Keratinocyte (primary cell): ENCODE results near the gene SPTSSA. TPM values are rescaled to one million over a fixed set of nuclear protein-coding genes. Genes with fewer than 3 reads are reported as not detected.

Experiments used
- DNase-seq: peaks from one replicate; pipeline ENCODE4 v3.0.0-alpha.2; 2011; ENCODE audit warnings: low read depth, missing footprints, low spot score
- FAIRE-seq: peaks from 2 replicates; lab custom pipeline; 2011; peaks lifted over from hg19 to GRCh38; lab: Jason Lieb, UNC
- H2AFZ ChIP-seq: 2 replicates; pipeline ENCODE4 v1.6.0; 2012; ENCODE audit warnings: low read length, control low read depth, inconsistent platforms; ENCODE audit not compliant: control insufficient read depth
- H3K27ac ChIP-seq: 2 replicates; pipeline ENCODE4 v1.5.1; 2011; ENCODE audit warnings: low read length; ENCODE audit not compliant: control insufficient read depth, insufficient read depth
- H3K27me3 ChIP-seq: 3 replicates; pipeline ENCODE4 v1.6.0; 2011; ENCODE audit warnings: low read length; ENCODE audit not compliant: control insufficient read depth, insufficient read depth; ENCODE audit errors: extremely low read depth
- H3K36me3 ChIP-seq, 2 experiments: 2 replicates in 1 of 2; 3 replicates in 1 of 2; pipeline ENCODE4 v1.5.1; 2011; ENCODE audit warnings: low read length in 2 of 2, mild to moderate bottlenecking in 1 of 2; ENCODE audit not compliant: control insufficient read depth in 2 of 2, insufficient read depth in 2 of 2; ENCODE audit errors: extremely low read depth in 1 of 2
- H3K4me1 ChIP-seq: 3 replicates; pipeline ENCODE4 v1.5.1; 2011; ENCODE audit warnings: low read length; ENCODE audit not compliant: control insufficient read depth, insufficient read depth; ENCODE audit errors: extremely low read depth
- H3K4me2 ChIP-seq: 3 replicates; pipeline ENCODE4 v1.6.0; 2011; ENCODE audit warnings: low read depth, low read length; ENCODE audit not compliant: control insufficient read depth, insufficient read depth; ENCODE audit errors: extremely low read depth
- H3K4me3 ChIP-seq, 3 experiments: fragments of 200-600 bp in 1 of 3; sonication (generic) in 1 of 3; 2 replicates in 2 of 3; 3 replicates in 1 of 3; pipeline ENCODE4 v1.5.1; 2011 to 2016; ENCODE audit warnings: low read length in 3 of 3, mild to moderate bottlenecking in 3 of 3, control low read depth in 2 of 3, inconsistent platforms in 1 of 3, low read depth in 1 of 3, mixed read lengths in 1 of 3, mixed run types in 1 of 3, moderate library complexity in 1 of 3; ENCODE audit not compliant: control insufficient read depth in 2 of 3, insufficient read depth in 2 of 3; ENCODE audit errors: extremely low read depth in 1 of 3
- H3K79me2 ChIP-seq: 2 replicates; pipeline ENCODE4 v1.6.0; 2012; ENCODE audit warnings: low read length; ENCODE audit not compliant: control insufficient read depth, insufficient read depth
- H3K9ac ChIP-seq: 3 replicates; pipeline ENCODE4 v1.6.0; 2011; ENCODE audit warnings: low read length; ENCODE audit not compliant: control insufficient read depth, insufficient read depth; ENCODE audit errors: extremely low read depth
- H3K9me1 ChIP-seq: 3 replicates; pipeline ENCODE4 v1.6.0; 2011; ENCODE audit warnings: low read length; ENCODE audit not compliant: control insufficient read depth, insufficient read depth; ENCODE audit errors: extremely low read depth
- H3K9me3 ChIP-seq: 2 replicates; pipeline ENCODE4 v1.5.1; 2012; ENCODE audit warnings: low read depth, low read length; ENCODE audit not compliant: control insufficient read depth
- H4K20me1 ChIP-seq: 3 replicates; pipeline ENCODE4 v1.6.0; 2011; ENCODE audit warnings: low read length; ENCODE audit not compliant: control insufficient read depth, insufficient read depth; ENCODE audit errors: extremely low read depth
- EZH2 ChIP-seq: IDR thresholded peaks from one replicate; pipeline ENCODE4 v1.6.1; 2012; ENCODE audit warnings: inconsistent platforms, mild to moderate bottlenecking, low read length, moderate library complexity
- dilution Hi-C: fragments of 300-500 bp; cut with MboI; formaldehyde crosslinking; loops from one replicate; pipeline ENCODE4 v1.7.0; 2020; ENCODE audit warnings: low sequenced_read_pairs; ENCODE audit not compliant: extremely low pct_ligation_motif_present
- polyA plus RNA-seq, 5 experiments: library from polyadenylated mRNA; depleted of rRNA in 3 of 5; stranded (reverse) in 3 of 5; stranded (forward) in 1 of 5; unstranded in 1 of 5; fragments of >200 nt; gene quantifications; 1 replicate in 1 of 5; 2 replicates in 3 of 5; 3 replicates in 1 of 5; pipeline versions ENCODE4 v1.2.1 to v1.2.3, GENCODE V29; 2011 to 2012; ENCODE audit warnings: missing spikeins in 2 of 5, low read depth in 1 of 5, low replicate concordance in 1 of 5
- TF ChIP-seq, protein P1 (sequence below), 3 experiments: IDR thresholded peaks in 1 of 3; conservative IDR thresholded peaks in 1 of 3; optimal IDR thresholded peaks in 1 of 3; 2 replicates in 2 of 3; 3 replicates in 1 of 3; pipeline versions ENCODE3 to v1.5.1; 2011; ENCODE audit warnings: low read length in 3 of 3, mild to moderate bottlenecking in 3 of 3, moderate library complexity in 2 of 3, control low read depth in 1 of 3, inconsistent platforms in 1 of 3; ENCODE audit not compliant: insufficient read depth in 2 of 3; ENCODE audit errors: extremely low read depth in 1 of 3

Gene SPTSSA
- polyA plus RNA-seq, 1 donor (not counting 4 experiments of a cell fraction or from before 2014, with no cell fraction given), result 43.9 TPM

- no peak overlapping the region for H3K9ac ChIP-seq
- dilution Hi-C loops, result no loop called here
- no peak for TF ChIP-seq EZH2
- TF ChIP-seq, protein P1, sequence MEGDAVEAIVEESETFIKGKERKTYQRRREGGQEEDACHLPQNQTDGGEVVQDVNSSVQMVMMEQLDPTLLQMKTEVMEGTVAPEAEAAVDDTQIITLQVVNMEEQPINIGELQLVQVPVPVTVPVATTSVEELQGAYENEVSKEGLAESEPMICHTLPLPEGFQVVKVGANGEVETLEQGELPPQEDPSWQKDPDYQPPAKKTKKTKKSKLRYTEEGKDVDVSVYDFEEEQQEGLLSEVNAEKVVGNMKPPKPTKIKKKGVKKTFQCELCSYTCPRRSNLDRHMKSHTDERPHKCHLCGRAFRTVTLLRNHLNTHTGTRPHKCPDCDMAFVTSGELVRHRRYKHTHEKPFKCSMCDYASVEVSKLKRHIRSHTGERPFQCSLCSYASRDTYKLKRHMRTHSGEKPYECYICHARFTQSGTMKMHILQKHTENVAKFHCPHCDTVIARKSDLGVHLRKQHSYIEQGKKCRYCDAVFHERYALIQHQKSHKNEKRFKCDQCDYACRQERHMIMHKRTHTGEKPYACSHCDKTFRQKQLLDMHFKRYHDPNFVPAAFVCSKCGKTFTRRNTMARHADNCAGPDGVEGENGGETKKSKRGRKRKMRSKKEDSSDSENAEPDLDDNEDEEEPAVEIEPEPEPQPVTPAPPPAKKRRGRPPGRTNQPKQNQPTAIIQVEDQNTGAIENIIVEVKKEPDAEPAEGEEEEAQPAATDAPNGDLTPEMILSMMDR (optimal IDR thresholded peaks at IDR 0.05 in 1 of 3, IDR thresholded peaks at IDR 0.05 in 1 of 3, conservative IDR thresholded peaks at IDR 0.05 in 1 of 3; ENCODE audit: extremely low read depth in 1 of 3, insufficient read depth in 2 of 3, low read length in 3 of 3), result no peak
- peaks cover 16% of the 10 kb centered on the region for H3K4me1 ChIP-seq
- H3K27ac ChIP-seq, result no peak overlapping the region
- H3K9me1 ChIP-seq, result no peaks in the 10 kb centered on the region
- peaks cover 30% of the 10 kb centered on the region for H3K79me2 ChIP-seq
- no peak overlapping the region for H3K4me3 ChIP-seq
- H4K20me1 ChIP-seq, result no peaks in the 10 kb centered on the region
- H3K9me3 ChIP-seq, result no peaks in the 10 kb centered on the region
- H3K27me3 ChIP-seq, result no peaks in the 10 kb centered on the region
- no peak for FAIRE-seq
- no peak for DNase-seq
- no peak overlapping the region for H3K4me2 ChIP-seq
- H2AFZ ChIP-seq, result no peak overlapping the region
- H3K36me3 ChIP-seq, result no peaks in the 10 kb centered on the region
Measured at GRCh38 chr14:34463598-34463961, 1.5 kb upstream of the SPTSSA start.

GRCh38 chr14:34461334-34462131, 507 bp downstream of the SPTSSA start:
- dilution Hi-C loops, result no loop called here
- no peak for FAIRE-seq
- H3K27me3 ChIP-seq, result no peaks in the 10 kb centered on the region
- H3K4me1 ChIP-seq, result peaks cover 16% of the 10 kb centered on the region
- peaks cover 47% of the 10 kb centered on the region for H3K79me2 ChIP-seq
- no peaks in the 10 kb centered on the region for H3K36me3 ChIP-seq
- peak overlapping the region; percentile 82 for H3K27ac ChIP-seq
- DNase-seq, result no peak
- H3K9ac ChIP-seq, result peak overlapping the region; percentile 82
- TF ChIP-seq, protein P1 (optimal IDR thresholded peaks at IDR 0.05 in 1 of 3, IDR thresholded peaks at IDR 0.05 in 1 of 3, conservative IDR thresholded peaks at IDR 0.05 in 1 of 3; ENCODE audit: extremely low read depth in 1 of 3, insufficient read depth in 2 of 3, low read length in 3 of 3), result no peak
- H3K4me2 ChIP-seq, result peak overlapping the region; percentile 75
- H3K4me3 ChIP-seq, result peak overlapping the region; percentile 82 to 96 (median 95)
- H3K9me3 ChIP-seq, result no peaks in the 10 kb centered on the region
- H4K20me1 ChIP-seq, result no peaks in the 10 kb centered on the region
- H2AFZ ChIP-seq, result peak overlapping the region; percentile 52
- no peaks in the 10 kb centered on the region for H3K9me1 ChIP-seq
